CD4-positive, alpha-beta T cell treated with Interferon alpha-2 for 1 hour (primary cell): ENCODE data around the gene NAGPA.

ENCODE experiments used
- DNase-seq, 2 donors: peaks; one replicate each; pipeline ENCODE4 v3.0.0-alpha.2; 2020 to 2022

The NAGPA gene

DNA sequence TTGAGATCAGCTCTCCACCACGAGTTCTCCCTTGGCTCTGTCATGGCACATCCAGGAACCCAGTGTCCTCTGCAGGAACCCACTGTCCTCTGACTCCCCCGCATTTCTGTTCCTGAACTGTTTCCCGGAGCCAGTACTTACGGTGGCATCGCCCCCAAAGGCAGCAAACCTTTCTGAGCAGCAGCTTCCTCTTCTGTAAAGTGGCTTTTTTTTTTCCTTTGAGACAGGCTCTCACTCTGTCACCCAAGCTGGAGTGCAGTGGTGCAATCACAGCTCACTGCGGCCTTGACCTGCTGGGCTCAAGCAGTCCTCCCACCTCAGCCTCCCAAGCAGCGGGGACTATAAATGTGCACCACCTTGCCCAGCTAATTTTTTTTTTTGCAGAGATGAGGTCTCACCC, 32.2 kb downstream of the NAGPA start:
- DNase-seq, result no peak

DNA sequence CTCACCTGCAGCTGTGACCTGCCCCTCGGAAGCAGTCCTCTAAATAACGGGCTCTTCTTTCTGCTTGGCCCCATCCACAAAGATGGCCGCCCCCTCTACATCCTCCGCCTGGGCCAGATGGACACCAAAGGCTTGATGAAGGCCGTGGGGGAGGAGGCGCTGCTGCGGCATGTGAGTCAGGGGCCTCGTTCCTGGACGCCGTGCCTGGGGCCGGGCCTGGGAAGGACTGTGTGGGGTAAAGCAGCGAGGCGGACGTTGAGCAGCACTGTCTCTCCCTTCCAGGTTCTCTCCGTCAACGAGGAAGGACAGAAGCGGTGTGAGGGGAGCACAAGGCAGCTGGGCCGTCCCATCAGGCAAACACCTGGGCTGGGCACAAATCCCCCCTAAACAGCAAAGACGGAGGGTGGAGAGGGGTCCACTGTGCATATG, 33.1 kb downstream of the NAGPA start:
- DNase-seq, result no peak

DNA sequence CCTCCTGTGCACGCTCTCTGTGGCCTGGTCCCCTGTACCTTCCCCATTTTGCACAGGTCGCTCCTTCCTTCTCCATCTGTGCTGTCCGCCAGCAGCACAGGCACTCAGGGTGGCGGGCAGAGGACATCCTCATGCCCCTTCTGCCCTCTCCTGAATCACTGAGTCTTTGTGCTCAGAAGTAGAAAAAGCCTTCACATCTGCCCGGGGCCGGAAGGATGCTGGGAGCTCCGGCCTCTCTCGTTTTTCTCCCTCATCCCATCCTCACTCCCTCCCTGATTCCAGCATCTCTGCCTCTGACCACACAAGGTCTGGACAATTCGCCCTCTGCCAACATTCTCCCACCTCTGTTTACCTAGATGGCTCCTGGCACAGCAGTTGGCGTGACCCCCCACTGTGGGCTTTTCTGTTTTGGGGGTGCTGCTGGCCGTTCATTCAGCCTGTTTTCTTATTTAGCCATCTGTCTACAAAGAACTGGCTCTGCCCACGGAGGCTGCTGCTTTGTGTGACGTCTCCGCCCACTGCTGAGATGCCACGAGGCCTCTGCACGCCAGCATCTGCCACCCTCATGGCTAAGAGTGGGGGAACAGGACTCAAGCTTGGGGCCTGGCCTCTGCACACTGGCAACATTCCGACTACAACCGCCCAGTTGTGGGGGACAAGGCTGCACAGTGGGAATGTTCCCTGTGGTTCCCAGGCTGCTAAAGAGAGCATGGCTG, 38.9 kb downstream of the NAGPA start:
- DNase-seq, result no peak

DNA sequence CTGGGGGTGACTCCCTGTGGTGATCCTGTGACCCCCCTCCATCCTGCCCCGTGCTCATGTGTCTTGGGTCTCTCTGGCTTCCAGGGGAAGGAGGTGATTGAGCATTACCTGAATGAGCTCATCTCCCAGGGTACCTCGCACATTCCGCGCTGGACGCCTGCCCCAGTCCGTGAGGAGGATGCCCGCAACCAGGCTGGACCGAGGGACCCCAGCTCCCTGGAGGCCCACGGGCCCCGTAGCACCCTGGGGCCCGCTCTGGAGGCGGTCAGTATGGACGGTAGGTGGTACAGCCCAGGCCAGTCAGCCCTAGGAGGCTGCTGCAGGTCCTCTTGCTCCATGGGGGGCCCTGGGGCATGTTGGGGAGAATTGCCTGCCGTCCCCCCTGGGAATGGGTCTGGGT, 42.0 kb downstream of the NAGPA start:
- DNase-seq, result no peak

DNA sequence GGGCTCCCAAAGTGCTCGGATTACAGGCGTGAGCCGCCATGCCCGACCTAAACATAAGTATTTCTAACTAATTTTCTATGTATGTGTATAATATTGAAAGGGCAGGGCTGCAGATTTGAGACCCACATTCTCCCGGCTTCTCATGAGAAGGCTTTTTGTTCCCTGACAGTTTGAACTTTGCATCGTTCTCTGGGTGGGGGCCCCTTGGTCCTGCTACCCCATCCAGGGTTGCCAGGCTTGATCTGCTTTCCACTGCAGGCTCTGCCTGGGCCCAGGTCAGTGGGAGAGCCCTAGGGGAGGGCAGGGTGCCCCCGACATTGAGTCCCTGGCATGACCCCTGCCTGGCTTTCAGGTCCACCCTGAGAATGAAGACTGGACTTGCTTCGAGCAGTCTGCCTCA, 43.3 kb downstream of the NAGPA start:
- DNase-seq, result no peak

DNA sequence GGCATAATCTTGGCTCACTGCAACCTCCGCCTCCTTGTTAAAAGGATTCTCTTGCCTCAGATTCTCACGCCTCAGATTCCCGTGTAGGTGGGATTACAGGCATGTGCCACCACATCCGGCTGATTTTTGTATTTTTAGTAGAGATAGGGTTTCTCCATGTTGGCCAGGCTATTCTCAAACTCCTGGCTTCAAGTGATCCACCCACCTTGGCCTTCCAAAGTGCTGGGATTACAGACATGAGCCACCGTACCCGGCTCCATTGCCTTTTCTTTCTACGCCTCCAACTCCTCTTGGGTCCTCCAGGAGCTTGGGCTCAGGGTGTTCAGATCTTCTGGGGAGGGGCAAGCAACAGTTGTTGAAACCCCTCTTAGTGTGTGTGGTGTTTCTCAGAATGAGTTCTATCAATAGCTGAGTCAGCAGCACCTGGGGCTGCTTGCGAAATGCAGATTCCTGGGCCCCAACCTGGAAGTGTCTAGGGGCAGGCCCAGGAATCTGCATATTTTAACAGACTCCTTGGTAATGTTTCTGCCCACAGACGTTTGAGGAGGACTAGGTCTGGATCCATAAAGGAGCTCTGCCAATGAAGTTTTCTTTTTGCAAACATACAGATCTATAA, 44.2 kb downstream of the NAGPA start:
- DNase-seq, result no peak

DNA sequence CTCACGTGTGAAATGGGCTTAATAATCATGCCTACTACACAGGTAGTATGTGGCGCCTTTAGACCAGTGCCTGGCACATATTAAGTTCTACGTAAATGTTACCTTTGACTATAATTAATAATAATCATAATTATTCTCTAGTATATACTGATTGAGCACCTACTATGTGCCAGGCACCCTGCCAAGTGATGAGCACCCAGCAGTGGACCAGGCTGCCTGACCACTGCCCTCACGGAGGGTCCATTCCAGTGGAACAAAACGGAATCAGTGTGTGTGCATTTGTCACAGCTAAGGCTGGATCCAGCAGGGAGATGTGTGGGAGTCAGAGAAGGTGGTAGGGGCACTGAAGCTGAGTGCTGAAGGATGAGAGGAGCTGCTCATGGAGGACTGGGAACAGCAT, 45.1 kb downstream of the NAGPA start:
- no peak for DNase-seq

DNA sequence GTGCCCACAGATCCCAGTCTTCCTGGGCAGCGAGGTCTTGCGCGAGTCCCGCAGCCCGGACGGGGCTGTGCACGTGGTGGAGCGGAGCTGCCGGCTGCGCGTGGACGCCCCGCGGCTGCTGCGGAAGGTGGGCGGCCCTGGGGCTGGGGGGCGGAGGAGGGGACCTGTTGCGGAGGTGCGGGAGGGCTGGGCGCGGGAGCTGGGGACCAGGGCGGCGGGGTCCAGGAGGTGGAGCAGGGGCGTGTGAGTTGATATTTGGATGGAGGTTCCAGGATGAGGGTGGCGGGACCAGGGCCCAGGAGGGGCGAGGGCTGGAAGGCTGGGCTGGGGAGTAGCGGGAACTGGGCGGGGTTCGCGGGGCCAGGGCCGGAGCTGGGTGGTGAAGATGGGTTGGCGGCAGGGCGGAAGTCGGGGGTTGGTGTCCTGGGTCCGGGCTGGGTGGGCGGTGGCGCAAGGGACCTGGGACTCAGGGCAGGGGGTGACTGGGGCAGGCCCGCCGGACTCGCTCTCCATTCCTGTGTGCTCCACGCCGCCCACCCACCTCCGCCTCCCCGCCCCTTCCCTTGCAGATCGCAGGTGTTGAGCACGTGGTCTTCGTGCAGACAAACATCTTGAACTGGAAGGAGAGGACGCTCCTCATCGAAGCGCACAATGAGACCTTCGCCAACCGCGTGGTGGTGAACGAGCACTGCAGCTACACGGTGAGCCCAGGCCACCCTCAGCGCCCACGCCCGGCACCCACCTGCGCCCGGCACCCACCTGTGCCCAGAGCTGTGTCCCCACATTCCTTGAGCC, 46.0 kb downstream of the NAGPA start:
- no peak for DNase-seq

DNA sequence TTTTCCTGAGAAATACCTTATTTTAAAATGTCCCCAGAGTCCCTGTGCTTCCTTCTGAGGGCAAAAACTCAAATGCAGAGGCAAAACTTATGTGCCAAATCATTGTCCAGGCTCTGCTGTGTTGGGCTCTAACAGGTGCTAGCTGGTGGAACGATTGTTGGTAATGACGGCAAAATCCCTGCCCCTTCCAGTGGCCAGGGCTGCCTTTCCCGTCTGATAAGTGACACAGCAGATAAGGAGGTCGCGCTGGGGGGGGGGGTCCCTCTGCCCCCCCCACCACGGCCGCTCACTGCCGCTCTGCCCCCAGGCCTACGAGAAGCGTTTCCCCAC, 46.5 kb downstream of the NAGPA start:
- DNase-seq, result no peak

DNA sequence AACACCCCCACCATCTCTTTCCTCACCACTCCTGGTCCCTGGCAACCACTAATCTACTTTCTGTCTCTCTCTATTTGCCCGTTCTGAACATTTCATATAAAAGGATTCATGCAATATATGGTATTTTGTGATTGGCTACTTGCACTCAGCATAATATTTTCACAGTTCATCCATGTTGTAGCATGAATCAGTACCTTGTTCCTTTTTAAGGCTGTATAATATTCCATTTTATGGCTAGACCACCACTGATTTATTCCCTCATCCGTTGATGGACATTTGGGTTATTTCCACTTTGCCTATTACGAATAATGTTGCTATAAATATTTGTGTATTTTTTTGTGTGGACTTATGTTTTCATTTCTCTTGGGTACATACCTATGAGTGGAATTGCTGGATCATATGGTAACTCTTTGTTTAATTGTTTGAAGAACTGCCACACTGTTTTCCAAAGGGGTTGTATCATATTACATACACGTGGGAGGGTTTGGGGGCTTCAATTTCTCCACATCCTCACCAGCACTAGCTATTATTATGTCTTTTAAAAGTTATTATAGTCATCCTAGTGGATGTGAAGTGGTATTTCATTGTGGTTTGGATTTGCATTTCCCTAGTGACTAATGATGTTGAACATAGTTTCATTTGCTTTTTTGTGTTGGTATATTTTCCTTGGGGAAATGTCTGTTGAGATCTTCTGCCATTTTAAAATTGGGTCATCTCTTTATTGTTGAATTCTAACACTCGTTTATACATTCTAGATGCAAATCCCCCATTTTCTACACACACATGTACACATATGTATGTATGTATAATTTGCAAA, 49.4 kb downstream of the NAGPA start:
- DNase-seq, result no peak

DNA sequence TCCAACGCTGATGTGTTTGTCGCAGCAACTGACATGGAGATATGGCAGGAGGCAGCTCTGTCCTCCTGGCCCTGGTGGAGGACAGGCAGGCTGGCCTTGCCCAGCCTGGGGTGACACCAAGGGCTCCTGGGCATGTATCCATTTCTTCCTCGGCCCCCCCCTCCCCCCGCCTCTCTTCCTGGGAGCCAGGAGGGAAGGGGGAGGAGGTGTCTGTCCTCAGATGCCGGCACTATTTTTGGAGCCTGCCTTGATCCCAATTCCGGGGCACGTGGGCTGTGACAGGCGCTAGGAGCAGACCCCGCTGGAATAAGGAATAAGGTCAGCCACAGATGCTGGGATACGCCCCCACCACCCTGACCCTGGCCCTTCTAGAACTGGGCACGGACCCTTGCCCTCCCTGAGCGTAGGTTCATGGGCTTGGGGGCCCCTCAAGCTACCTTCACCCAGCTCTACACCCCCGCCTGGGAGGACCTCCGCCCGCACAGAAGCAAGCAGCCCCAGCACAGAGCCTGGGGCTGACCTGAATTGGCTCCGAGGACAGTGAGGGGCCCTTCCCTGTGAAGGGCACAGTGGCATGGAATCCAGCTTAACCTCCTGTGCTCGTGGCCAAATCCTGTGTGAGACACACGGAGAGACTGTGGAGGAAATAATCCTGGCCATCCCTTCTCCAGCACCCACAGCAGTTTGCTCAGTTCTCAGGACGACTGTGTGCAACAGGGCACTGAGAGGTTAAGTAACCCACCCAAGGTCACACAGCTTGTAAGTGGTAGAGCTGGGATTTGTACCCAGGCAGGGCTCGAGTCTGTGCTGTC, 51.5 kb downstream of the NAGPA start:
- no peak for DNase-seq

DNA sequence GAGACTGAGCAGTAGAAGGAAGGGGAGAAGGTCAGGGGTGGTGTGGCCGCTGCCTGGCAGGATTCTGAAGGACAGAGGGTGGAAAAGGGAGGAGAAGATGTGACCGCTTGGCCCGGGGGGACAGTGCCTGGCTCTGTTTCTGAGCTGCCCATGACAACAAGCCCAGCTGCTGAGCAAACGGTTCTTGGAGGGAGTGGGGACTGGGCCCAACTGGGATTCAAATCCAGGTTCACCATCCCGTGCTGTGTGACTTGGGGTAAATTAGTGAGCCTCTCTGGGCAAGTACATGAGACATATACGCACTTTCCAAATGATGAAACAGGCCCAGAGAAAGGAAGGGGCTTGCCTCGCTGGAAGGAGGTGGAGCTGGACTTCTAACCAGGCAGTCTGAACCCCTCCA, 52.3 kb downstream of the NAGPA start:
- no peak for DNase-seq

DNA sequence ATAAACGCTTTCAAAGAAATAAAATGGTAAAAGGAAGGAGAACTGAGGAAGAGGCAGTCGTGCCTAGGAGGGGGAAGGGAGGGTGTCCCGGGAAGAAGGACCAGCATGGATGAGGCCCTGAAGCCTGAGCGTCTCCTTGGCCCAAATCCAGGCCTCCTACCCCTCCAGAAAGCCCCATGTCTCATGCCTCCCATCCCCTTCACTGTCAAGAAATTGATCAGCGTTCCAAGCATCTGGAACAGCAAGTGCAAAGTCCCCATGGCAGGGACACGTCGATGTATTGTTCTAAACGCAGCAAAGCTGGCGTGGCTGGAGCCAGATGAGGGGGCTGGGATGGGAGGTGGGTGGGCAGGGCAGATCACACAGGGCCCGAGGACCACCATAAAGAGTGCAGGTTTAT, 53.0 kb downstream of the NAGPA start:
- no peak for DNase-seq

DNA sequence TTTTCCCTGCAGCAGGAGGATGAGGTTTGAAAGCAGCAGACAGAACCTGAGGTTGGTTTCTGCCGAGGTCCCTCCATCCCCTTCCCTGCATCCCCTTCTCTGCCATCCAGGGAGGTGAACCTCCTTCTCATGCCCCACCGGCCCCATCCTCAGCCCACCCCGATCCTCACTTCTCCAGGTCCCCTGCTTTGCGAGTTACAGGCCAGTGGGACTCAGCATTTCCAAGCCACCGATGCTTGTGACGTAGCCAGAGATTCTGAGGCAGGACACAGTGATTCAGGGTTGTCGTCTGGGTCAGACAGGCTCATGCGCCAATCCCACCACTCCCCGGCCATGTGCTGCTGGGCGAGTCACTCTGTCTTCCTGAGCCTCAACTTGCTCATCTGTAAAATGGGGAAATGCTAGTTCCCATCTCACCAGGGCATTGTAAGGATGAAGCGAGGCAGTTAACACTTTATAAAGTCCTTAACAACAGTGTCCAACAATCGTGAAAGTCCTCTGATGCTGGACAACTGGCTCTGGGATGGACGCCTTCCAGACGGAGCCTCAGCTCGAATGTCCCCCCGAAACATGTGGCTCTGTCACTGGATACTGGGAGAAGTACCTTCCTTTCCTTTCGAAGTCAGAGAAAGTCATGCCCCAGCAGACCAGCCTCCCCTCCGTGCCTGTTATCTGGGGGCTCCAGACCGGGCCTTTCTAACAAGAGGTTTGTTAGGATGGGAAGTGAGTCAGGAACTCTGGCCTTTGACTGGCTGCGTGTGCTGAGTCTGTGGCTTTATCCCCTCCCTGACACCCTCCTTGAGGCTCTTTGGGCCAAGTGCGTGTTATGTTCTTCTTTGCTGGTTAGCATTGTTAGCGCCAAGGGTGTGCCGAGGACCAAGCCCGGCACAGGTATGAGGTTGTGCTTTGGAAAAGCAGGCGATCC, 53.7 kb downstream of the NAGPA start:
- no peak for DNase-seq

DNA sequence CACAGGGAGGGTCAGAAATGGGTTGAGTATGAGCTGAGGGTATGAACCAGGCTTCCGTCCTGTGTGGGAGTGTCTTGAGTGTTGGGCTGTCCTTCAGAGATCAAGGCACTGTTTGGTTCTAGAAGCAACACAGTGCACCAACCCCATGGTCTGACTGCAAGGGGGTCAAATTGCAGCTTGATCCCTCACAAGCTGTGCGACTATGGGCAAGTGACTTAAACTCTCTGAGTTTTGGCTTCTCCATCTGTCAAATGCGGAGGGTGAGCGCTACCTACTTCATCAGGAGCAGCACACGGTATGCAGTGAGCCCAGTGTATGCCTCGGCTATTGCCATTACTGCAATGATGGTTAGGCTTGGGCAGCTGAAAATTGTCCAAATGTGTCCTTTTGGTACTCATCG, 54.6 kb downstream of the NAGPA start:
- no peak for DNase-seq

DNA sequence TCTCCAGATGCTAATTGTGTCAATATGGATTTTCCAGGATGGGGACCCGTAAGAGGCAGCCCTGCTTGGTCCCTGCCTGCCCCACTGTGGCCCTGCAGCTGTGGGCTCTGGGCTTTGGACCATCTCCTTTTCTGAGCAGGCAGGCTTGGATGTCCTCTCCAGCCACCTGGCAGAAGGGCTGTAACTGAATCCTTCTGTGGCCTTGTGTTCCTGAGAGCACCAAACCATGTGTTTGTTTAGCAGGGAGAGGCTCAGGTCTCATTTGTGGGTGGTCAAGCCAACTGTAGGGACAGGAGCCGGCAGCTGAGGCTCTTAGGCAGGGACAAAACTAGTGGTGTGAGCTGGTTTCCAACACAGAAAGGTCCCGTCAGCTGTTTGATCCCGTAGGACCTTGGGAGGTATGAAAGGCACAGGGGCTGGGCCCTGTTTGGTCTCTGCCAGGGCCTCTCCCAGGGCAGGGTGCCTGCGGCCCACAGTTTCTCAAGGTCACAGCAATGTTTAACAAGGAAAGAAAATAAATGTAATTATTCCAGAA, 57.1 kb downstream of the NAGPA start:
- no peak for DNase-seq

DNA sequence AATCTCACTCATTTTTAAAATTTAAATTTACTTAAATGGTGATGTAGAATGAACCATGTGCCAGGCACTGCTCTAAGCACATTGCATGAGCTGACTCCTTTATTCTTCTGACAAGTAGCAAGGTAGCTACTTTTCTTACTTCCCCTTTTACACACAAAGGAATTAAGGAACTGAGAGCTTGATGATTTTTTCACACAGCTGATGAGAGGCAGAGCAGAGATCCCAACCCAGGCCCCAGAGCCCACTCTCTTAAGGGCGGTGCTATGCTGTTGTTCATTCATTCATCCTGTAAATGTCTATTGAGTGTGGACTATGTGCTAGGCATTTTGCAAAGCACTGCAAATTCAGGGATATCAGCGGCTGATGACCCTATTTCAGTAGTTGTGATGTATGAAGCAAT, 57.7 kb downstream of the NAGPA start:
- DNase-seq, result no peak
